ENCODE measurements around the gene CTBP1. TPM values are rescaled to one million over a fixed set of nuclear protein-coding genes. Genes with fewer than 3 reads are reported as not detected.

The CTBP1 gene
- total and polyA plus RNA-seq, 2 of the 8 experiments (the other 6 are each of a cell fraction or from before 2014, with no cell fraction given), result 128 to 185 TPM

DNA sequence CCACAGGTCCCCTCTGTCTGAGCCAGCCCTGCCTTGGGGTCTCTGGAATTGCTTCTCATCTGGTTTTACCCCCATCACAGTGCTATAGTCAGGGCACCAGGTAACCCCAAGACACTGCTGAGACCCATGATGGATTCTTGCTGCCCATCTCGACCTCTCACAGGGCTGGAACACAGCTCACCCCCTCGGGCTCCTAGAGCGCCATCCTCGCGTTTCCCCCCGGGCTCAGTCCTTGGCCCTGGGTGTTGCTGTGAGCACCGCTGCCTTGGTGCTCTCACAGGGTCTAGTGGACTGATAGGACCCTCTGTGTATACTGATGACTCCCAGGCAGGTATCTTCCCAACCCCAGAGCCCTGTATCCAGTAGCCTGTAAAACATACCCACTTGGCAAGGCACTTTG is 49.5 kb upstream of the CTBP1 start:
- Histone ChIP-seq H3K23ac (ENCODE audit: insufficient read length) (no peak overlapping the region), H3K27me3 (replicated peaks in 1 of 4; ENCODE audit: control insufficient read depth in 3 of 4, extremely low read depth in 1 of 4, insufficient read depth in 3 of 4, low read length in 3 of 4) (no peaks in the 10 kb centered on the region), H3K79me2 (ENCODE audit: control insufficient read depth in 1 of 2, insufficient read depth in 2 of 2, low read length in 2 of 2) (peaks cover 16 to 93% of the 10 kb centered on the region in 2 experiments; a peak in 3 of 4 replicates), H4K20me1 (replicated peaks in 1 of 2; ENCODE audit: control insufficient read depth in 1 of 2, insufficient read depth in 2 of 2, low read length in 2 of 2) (peaks cover 39 to 41% of the 10 kb centered on the region in 2 experiments), H3K79me1 (ENCODE audit: low read depth, low read length) (peaks cover 30% of the 10 kb centered on the region), H3K4me1 (replicated peaks in 1 of 4; ENCODE audit: control insufficient read depth in 3 of 4, insufficient read depth in 4 of 4, low read length in 3 of 4) (peaks cover 3 to 30% (median 13%) of the 10 kb centered on the region in 4 experiments), H4K8ac (ENCODE audit: extremely low read depth, insufficient read depth, low read length) (peak overlapping the region; percentile 59; the same call in 1 of the 2 replicates), H3K36me3 (ENCODE audit: control insufficient read depth in 2 of 4, insufficient read depth in 4 of 4, low read length in 3 of 4) (peaks cover 2 to 24% (median 3%) of the 10 kb centered on the region in 4 experiments; a peak in 6 of 8 replicates), H3K23me2 (ENCODE audit: low read depth, low read length) (no peaks in the 10 kb centered on the region), H3K56ac (replicated peaks; ENCODE audit: insufficient read length, low read depth, low read length) (no peak overlapping the region), H2BK5ac (ENCODE audit: low read depth, low read length) (no peak overlapping the region), H3K9me3 (ENCODE audit: insufficient read depth in 2 of 2, low read depth in 1 of 2, low read length in 1 of 2) (no peaks in the 10 kb centered on the region), H2AFZ (ENCODE audit: low read length) (no peak overlapping the region), H3K18ac (ENCODE audit: extremely low read depth, low read length) (no peak overlapping the region; the same call in 1 of the 2 replicates), H3K9ac (replicated peaks in 1 of 4; ENCODE audit: extremely low read depth in 1 of 4, low read depth in 3 of 4, low read length in 3 of 4) (no peak overlapping the region), H3K4ac (replicated peaks; ENCODE audit: insufficient read length, low read depth, low read length) (no peak overlapping the region), H3K27ac (ENCODE audit: low read depth, low read length) (no peak overlapping the region), H4K91ac (replicated peaks; ENCODE audit: insufficient read length, low read length) (no peak overlapping the region), H2BK120ac (replicated peaks; ENCODE audit: low read depth, low read length) (no peak overlapping the region), H2BK20ac (ENCODE audit: low read length) (no peak overlapping the region), H2BK15ac (ENCODE audit: low read length) (0 out of 2 replicates have a peak overlapping the region, but pooled peaks have one; percentile 31), H3K4me2 (ENCODE audit: insufficient read depth in 1 of 2, low read depth in 2 of 2, low read length in 2 of 2) (no peak overlapping the region; a peak in 1 of 4 replicates), H2AK5ac (ENCODE audit: low read depth, low read length) (no peak overlapping the region), H3K14ac (ENCODE audit: insufficient read length) (no peak overlapping the region), H2BK12ac (ENCODE audit: low read depth, low read length) (no peak overlapping the region), H3K4me3 (ENCODE audit: extremely low read depth in 1 of 4, insufficient read depth in 2 of 4, low read depth in 3 of 4, low read length in 4 of 4) (no peak overlapping the region), H4K5ac (ENCODE audit: insufficient read length, low read depth, low read length) (no peak overlapping the region)
- FAIRE-seq (no peak), DNase-seq (ENCODE audit: low read depth in 1 of 2, low spot score in 2 of 2) (no peak)
- POLR2A ChIA-PET (ENCODE audit: partially characterized antibody), result interaction anchor here (0.8 to 2.3 kb wide), 2 partner anchors 9 to 50 kb away, joined by 3 to 6 read pairs; partner anchors contain the start of gene MAEA
- CTCF ChIA-PET (ENCODE audit: partially characterized antibody), result interaction anchor here (0.6 to 2.0 kb wide), 3 partner anchors 11 to 56 kb away, joined by 3 to 7 read pairs (median 3); no protein-coding TSS in a partner anchor
- 96% methylated on average over 6 of the region's 7 CpGs; no CpG with 5 or more reads in 1 of the 2 experiments for WGBS, 2 experiments (ENCODE audit: extremely low coverage in 1 of 2, insufficient coverage in 1 of 2, insufficient read length in 1 of 2, insufficient replicate concordance in 2 of 2, low coverage in 1 of 2, low lambda C conversion rate in 2 of 2, missing lambda C conversion rate in 1 of 2)
- TF ChIP-seq TAF7 (optimal IDR thresholded peaks at IDR 0.05; ENCODE audit: borderline replicate concordance, low read depth, low read length), result no peak
- TF ChIP-seq NRF1 (IDR thresholded peaks at IDR 0.05; ENCODE audit: low read depth, low read length), result no peak
